H1 (cell line): ENCODE data around the gene CBY2. TPM values are rescaled to one million over a fixed set of nuclear protein-coding genes. Genes with fewer than 3 reads are reported as not detected.

Source experiments
- CTCF ChIA-PET: fragments of 300-600 bp; sonication (Branson Sonifier 250); formaldehyde crosslinking; loops from one replicate; lab custom pipeline; 2021; ENCODE audit not compliant: partially characterized antibody; lab: Charles Lee
- POLR2A ChIA-PET: fragments of 300-600 bp; sonication (Branson Sonifier 250); formaldehyde crosslinking; loops from one replicate; lab custom pipeline; 2021; ENCODE audit warnings: inconsistent platforms; ENCODE audit not compliant: partially characterized antibody; lab: Charles Lee
- DNase-seq, 2 experiments: peaks; one replicate each; pipeline versions ENCODE4 v3.0.0 to v3.0.0-alpha.2; 2010 to 2022; ENCODE audit warnings: low spot score in 2 of 2, low read depth in 1 of 2, mixed read lengths in 1 of 2
- FAIRE-seq: peaks from 2 replicates; lab custom pipeline; 2011; peaks lifted over from hg19 to GRCh38; lab: Jason Lieb, UNC
- H2AFZ ChIP-seq: 2 replicates; pipeline ENCODE4 v1.8.1; 2012; ENCODE audit warnings: low read length, inconsistent platforms
- H2AK5ac ChIP-seq: 2 replicates; pipeline ENCODE4 v1.6.1; 2013; ENCODE audit warnings: low read depth, low read length
- H2BK120ac ChIP-seq: replicated peaks from 2 replicates; pipeline ENCODE3; 2013; ENCODE audit warnings: low read depth, low read length, inconsistent platforms
- H2BK12ac ChIP-seq: 2 replicates; pipeline ENCODE4 v1.6.1; 2013; ENCODE audit warnings: low read depth, low read length
- H2BK15ac ChIP-seq: 2 replicates; pipeline ENCODE4 v1.6.1; 2013; ENCODE audit warnings: low read length
- H2BK20ac ChIP-seq: 2 replicates; pipeline ENCODE4 v1.6.1; 2013; ENCODE audit warnings: low read length
- H2BK5ac ChIP-seq: 2 replicates; pipeline ENCODE4 v1.6.1; 2013; ENCODE audit warnings: low read depth, low read length
- H3K14ac ChIP-seq: 2 replicates; pipeline ENCODE4 v1.6.1; 2013; ENCODE audit warnings: inconsistent platforms; ENCODE audit not compliant: insufficient read length
- H3K18ac ChIP-seq: 2 replicates; pipeline ENCODE4 v1.6.1; 2013; ENCODE audit warnings: low read length; ENCODE audit errors: extremely low read depth
- H3K23ac ChIP-seq: 2 replicates; pipeline ENCODE4 v1.6.1; 2013; ENCODE audit warnings: inconsistent platforms; ENCODE audit not compliant: insufficient read length
- H3K23me2 ChIP-seq: 2 replicates; pipeline ENCODE4 v1.6.1; 2013; ENCODE audit warnings: low read depth, low read length
- H3K27ac ChIP-seq: 2 replicates; pipeline ENCODE4 v1.6.1; 2011; ENCODE audit warnings: low read depth, low read length, inconsistent platforms
- H3K27me3 ChIP-seq, 4 experiments: replicated peaks in 1 of 4; 1 replicate in 1 of 4; 2 replicates in 3 of 4; pipeline versions ENCODE4 v1.6.1 to v1.8.1; 2011 to 2013; ENCODE audit warnings: low read length in 3 of 4, mild to moderate bottlenecking in 3 of 4, inconsistent platforms in 2 of 4, mixed read lengths in 2 of 4, moderate library complexity in 1 of 4; ENCODE audit not compliant: control insufficient read depth in 3 of 4, insufficient read depth in 3 of 4; ENCODE audit errors: extremely low read depth in 1 of 4
- H3K36me3 ChIP-seq, 4 experiments: 2 replicates each; pipeline versions ENCODE4 v1.6.1 to v1.8.1; 2011 to 2013; ENCODE audit warnings: mild to moderate bottlenecking in 4 of 4, low read length in 3 of 4, moderate library complexity in 2 of 4, control low read depth in 1 of 4, inconsistent platforms in 1 of 4; ENCODE audit not compliant: insufficient read depth in 4 of 4, control insufficient read depth in 2 of 4
- H3K4ac ChIP-seq: replicated peaks from 2 replicates; pipeline ENCODE3; 2013; ENCODE audit warnings: low read length, low read depth, mixed read lengths, inconsistent platforms; ENCODE audit not compliant: insufficient read length
- H3K4me1 ChIP-seq, 4 experiments: replicated peaks in 1 of 4; 1 replicate in 1 of 4; 2 replicates in 3 of 4; pipeline versions ENCODE4 v1.6.1 to v1.8.1; 2011 to 2013; ENCODE audit warnings: low read length in 3 of 4, inconsistent platforms in 2 of 4, mixed read lengths in 1 of 4; ENCODE audit not compliant: insufficient read depth in 4 of 4, control insufficient read depth in 3 of 4
- H3K4me2 ChIP-seq, 2 experiments: 2 replicates each; pipeline versions ENCODE4 v1.6.1 to v1.8.1; 2011 to 2013; ENCODE audit warnings: low read depth in 2 of 2, low read length in 2 of 2, control low read depth in 1 of 2, inconsistent platforms in 1 of 2, mild to moderate bottlenecking in 1 of 2; ENCODE audit not compliant: insufficient read depth in 1 of 2
- H3K4me3 ChIP-seq, 4 experiments: fragments of 200-600, 300-600 bp in 1 of 4; sonication (generic), shearing (Covaris generic), sonication (Bioruptor Twin) in 1 of 4; 2 replicates each; pipeline versions ENCODE4 v1.5.1 to v1.8.1; 2011 to 2016; ENCODE audit warnings: low read length in 4 of 4, low read depth in 3 of 4, control low read depth in 2 of 4, inconsistent platforms in 2 of 4, mild to moderate bottlenecking in 2 of 4, mixed read lengths in 1 of 4, moderate library complexity in 1 of 4; ENCODE audit not compliant: insufficient read depth in 2 of 4; ENCODE audit errors: extremely low read depth in 1 of 4
- H3K56ac ChIP-seq: replicated peaks from 2 replicates; pipeline ENCODE3; 2013; ENCODE audit warnings: low read depth, mild to moderate bottlenecking, mixed read lengths, low read length, inconsistent platforms; ENCODE audit not compliant: insufficient read length
- H3K79me1 ChIP-seq: 2 replicates; pipeline ENCODE4 v1.6.1; 2013; ENCODE audit warnings: low read depth, low read length, control low read depth
- H3K79me2 ChIP-seq, 2 experiments: 2 replicates each; pipeline versions ENCODE4 v1.6.1 to v1.8.1; 2012 to 2013; ENCODE audit warnings: low read length in 2 of 2, mild to moderate bottlenecking in 2 of 2, inconsistent platforms in 1 of 2; ENCODE audit not compliant: insufficient read depth in 2 of 2, control insufficient read depth in 1 of 2
- H3K9ac ChIP-seq, 4 experiments: replicated peaks in 1 of 4; 1 replicate in 1 of 4; 2 replicates in 3 of 4; pipeline versions ENCODE4 v1.6.1 to v1.8.1; 2011 to 2013; ENCODE audit warnings: low read depth in 3 of 4, low read length in 3 of 4, control low read depth in 2 of 4, mild to moderate bottlenecking in 2 of 4, moderate library complexity in 2 of 4, inconsistent platforms in 1 of 4; ENCODE audit errors: extremely low read depth in 1 of 4
- H3K9me3 ChIP-seq, 2 experiments: 2 replicates each; pipeline versions ENCODE4 v1.6.1 to v1.8.1; 2012 to 2013; ENCODE audit warnings: mild to moderate bottlenecking in 2 of 2, moderate library complexity in 2 of 2, control low read depth in 1 of 2, inconsistent platforms in 1 of 2, low read depth in 1 of 2, low read length in 1 of 2, mixed read lengths in 1 of 2; ENCODE audit not compliant: insufficient read depth in 2 of 2
- H4K20me1 ChIP-seq, 2 experiments: replicated peaks in 1 of 2; 2 replicates each; pipeline versions ENCODE3 to v1.8.1; 2011 to 2013; ENCODE audit warnings: inconsistent platforms in 2 of 2, low read length in 2 of 2, mild to moderate bottlenecking in 1 of 2; ENCODE audit not compliant: insufficient read depth in 2 of 2, control insufficient read depth in 1 of 2
- H4K5ac ChIP-seq: 2 replicates; pipeline ENCODE4 v1.6.1; 2013; ENCODE audit warnings: low read length, low read depth, mixed read lengths, inconsistent platforms; ENCODE audit not compliant: insufficient read length
- H4K8ac ChIP-seq: 2 replicates; pipeline ENCODE4 v1.8.0; 2013; ENCODE audit warnings: mild to moderate bottlenecking, moderate library complexity, low read length, inconsistent platforms; ENCODE audit not compliant: insufficient read depth; ENCODE audit errors: extremely low read depth
- H4K91ac ChIP-seq: replicated peaks from 2 replicates; pipeline ENCODE3; 2013; ENCODE audit warnings: low read length, mixed read lengths, inconsistent platforms; ENCODE audit not compliant: insufficient read length
- ATF2 ChIP-seq: IDR thresholded peaks from 2 replicates; pipeline ENCODE4 v1.6.1; 2012; ENCODE audit warnings: low read length, inconsistent platforms
- MAFK ChIP-seq: IDR thresholded peaks from 2 replicates; pipeline ENCODE4 v1.6.1; 2012; ENCODE audit warnings: low read depth, mild to moderate bottlenecking, improper control_type of control experiment, low read length
- SP4 ChIP-seq: IDR thresholded peaks from 2 replicates; pipeline ENCODE4 v1.6.1; 2012; ENCODE audit warnings: low read length, inconsistent platforms
- TEAD4 ChIP-seq: IDR thresholded peaks from 2 replicates; pipeline ENCODE4 v1.6.1; 2012; ENCODE audit warnings: low read depth, low read length, inconsistent platforms, mixed read lengths
- USF2 ChIP-seq: IDR thresholded peaks from 2 replicates; pipeline ENCODE4 v1.6.1; 2011; ENCODE audit warnings: low read length, improper control_type of control experiment
- whole genome bisulfite sequencing, 2 experiments: shearing (Covaris generic) in 1 of 2; methylation state at CpG; one replicate each; pipeline versions ENCODE4 v1.1.6 to v1.1.7; 2013 to 2015; ENCODE audit warnings: low lambda C conversion rate in 2 of 2, mixed read lengths in 2 of 2, inconsistent platforms in 1 of 2, low coverage in 1 of 2, missing lambda C conversion rate in 1 of 2; ENCODE audit not compliant: insufficient replicate concordance in 2 of 2, insufficient coverage in 1 of 2, insufficient read length in 1 of 2; ENCODE audit errors: extremely low coverage in 1 of 2, missing lambda C conversion rate in 1 of 2; 5-methylcytosine and 5-hydroxymethylcytosine counted together
- polyA plus RNA-seq, 7 experiments: library from polyadenylated mRNA; depleted of rRNA in 3 of 7; stranded (reverse) in 5 of 7; unstranded in 2 of 7; fragments of >200 nt in 5 of 7; fragments of 200-250 nt in 2 of 7; gene quantifications; 1 replicate in 5 of 7; 2 replicates in 1 of 7; 4 replicates in 1 of 7; pipeline versions ENCODE4 v1.2.1 to v1.2.3, GENCODE V29; 2011 to 2013; ENCODE audit warnings: missing spikeins in 2 of 7, mixed read lengths in 2 of 7
- total RNA-seq: library from RNA; stranded (reverse); fragmentation: NEBNext Ultra II Directional; extraction: Animal tissue kit (Norgen Biotek cat#: 25700); gene quantifications from 2 replicates; pipeline ENCODE4 v1.2.1, GENCODE V29; 2021
- TF ChIP-seq, protein P1 (sequence below): IDR thresholded peaks from 2 replicates; pipeline ENCODE4 v1.6.1; 2012; ENCODE audit warnings: inconsistent platforms
- TF ChIP-seq, protein P2 (sequence below), 3 experiments: IDR thresholded peaks; 1 replicate in 2 of 3; 2 replicates in 1 of 3; pipeline versions ENCODE4 v1.5.1 to v1.6.1; 2011; ENCODE audit warnings: low read length in 3 of 3, mild to moderate bottlenecking in 3 of 3, inconsistent platforms in 2 of 3, low read depth in 1 of 3, moderate library complexity in 1 of 3; ENCODE audit not compliant: insufficient read depth in 1 of 3; ENCODE audit errors: control extremely low read depth in 1 of 3

CBY2 gene
- total and polyA plus RNA-seq, 2 of the 8 experiments (the other 6 are each of a cell fraction or from before 2014, with no cell fraction given), result not detected

DNA sequence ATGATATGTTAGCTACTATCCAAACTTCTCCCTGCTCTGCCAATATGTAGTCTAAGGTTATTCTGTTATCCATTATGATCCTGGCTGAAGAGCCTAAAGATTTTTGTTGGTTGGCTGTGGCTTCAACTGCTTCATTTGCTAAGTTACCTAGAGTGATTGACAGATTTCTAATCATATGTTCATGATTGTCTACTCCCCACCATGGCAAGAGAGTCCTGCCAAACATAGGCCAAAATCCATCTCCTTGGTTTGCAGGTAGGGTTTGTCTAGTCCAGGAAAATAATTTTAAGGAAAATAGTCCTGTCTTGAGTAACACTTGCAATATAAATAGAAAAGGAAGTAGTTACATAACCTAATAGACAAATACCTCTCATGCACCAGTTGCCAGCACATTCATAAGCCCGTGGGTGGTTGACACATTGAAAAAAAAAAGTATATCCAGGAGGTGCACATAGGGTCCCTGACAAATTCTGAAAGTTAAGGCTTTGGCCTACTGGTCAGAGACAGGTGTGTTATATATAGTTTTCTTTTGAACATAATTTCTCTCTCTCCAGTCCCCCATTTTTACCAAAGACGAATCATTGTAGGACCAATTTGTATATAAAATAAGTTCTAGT lies 5.4 kb upstream of the CBY2 start:
- Histone ChIP-seq H3K9ac (no peak overlapping the region), H4K91ac (no peak overlapping the region), H3K23ac (no peak overlapping the region), H2BK120ac (no peak overlapping the region), H2AK5ac (no peak overlapping the region), H4K20me1 (no peaks in the 10 kb centered on the region), H2BK5ac (no peak overlapping the region), H3K27ac (no peak overlapping the region), H3K4me3 (no peak overlapping the region), H3K56ac (no peak overlapping the region), H3K18ac (no peak overlapping the region), H2BK20ac (no peak overlapping the region), H3K9me3 (no peaks in the 10 kb centered on the region), H2BK12ac (no peak overlapping the region), H3K4ac (no peak overlapping the region), H3K23me2 (no peaks in the 10 kb centered on the region), H4K5ac (no peak overlapping the region), H2BK15ac (no peak overlapping the region), H3K14ac (no peak overlapping the region), H2AFZ (no peak overlapping the region), H3K4me1 (no peaks in the 10 kb centered on the region), H3K36me3 (no peaks in the 10 kb centered on the region), H3K4me2 (no peak overlapping the region), H3K79me2 (no peaks in the 10 kb centered on the region), H3K79me1 (no peaks in the 10 kb centered on the region), H3K27me3 (no peaks in the 10 kb centered on the region), H4K8ac (no peak overlapping the region)
- DNase-seq, result no peak
- WGBS, 2 experiments, result 89% methylated on average over 2 of the region's 2 CpGs; no CpG with 5 or more reads in 1 of the 2 experiments
- FAIRE-seq, result no peak
- POLR2A ChIA-PET, result no interaction called here
- no peak for TF ChIP-seq MAFK
- TF ChIP-seq, protein P1, sequence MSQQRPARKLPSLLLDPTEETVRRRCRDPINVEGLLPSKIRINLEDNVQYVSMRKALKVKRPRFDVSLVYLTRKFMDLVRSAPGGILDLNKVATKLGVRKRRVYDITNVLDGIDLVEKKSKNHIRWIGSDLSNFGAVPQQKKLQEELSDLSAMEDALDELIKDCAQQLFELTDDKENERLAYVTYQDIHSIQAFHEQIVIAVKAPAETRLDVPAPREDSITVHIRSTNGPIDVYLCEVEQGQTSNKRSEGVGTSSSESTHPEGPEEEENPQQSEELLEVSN, result no peak
- no peak for TF ChIP-seq ATF2
- no peak for TF ChIP-seq SP4
- no peak for TF ChIP-seq TEAD4
- TF ChIP-seq, protein P2, sequence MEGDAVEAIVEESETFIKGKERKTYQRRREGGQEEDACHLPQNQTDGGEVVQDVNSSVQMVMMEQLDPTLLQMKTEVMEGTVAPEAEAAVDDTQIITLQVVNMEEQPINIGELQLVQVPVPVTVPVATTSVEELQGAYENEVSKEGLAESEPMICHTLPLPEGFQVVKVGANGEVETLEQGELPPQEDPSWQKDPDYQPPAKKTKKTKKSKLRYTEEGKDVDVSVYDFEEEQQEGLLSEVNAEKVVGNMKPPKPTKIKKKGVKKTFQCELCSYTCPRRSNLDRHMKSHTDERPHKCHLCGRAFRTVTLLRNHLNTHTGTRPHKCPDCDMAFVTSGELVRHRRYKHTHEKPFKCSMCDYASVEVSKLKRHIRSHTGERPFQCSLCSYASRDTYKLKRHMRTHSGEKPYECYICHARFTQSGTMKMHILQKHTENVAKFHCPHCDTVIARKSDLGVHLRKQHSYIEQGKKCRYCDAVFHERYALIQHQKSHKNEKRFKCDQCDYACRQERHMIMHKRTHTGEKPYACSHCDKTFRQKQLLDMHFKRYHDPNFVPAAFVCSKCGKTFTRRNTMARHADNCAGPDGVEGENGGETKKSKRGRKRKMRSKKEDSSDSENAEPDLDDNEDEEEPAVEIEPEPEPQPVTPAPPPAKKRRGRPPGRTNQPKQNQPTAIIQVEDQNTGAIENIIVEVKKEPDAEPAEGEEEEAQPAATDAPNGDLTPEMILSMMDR (IDR thresholded peaks at IDR 0.05; ENCODE audit: control extremely low read depth in 1 of 3, insufficient read depth in 1 of 3, low read depth in 1 of 3, low read length in 3 of 3), result no peak
- TF ChIP-seq USF2, result no peak
- CTCF ChIA-PET, result no interaction called here
